Dedifferentiated amniotic fluid mesenchymal stem cell (primary cell): ENCODE measurements around the gene HHAT.
"Not testable (repeated sequence)": the region's sequence is repeated elsewhere in the genome, so short reads cannot be mapped to it uniquely, and the experiment has no call there.

Experiments used
- DNase-seq: peaks from one replicate; pipeline ENCODE4 v3.0.0-alpha.2; 2016; ENCODE audit errors: extremely low spot score

HHAT gene

DNA sequence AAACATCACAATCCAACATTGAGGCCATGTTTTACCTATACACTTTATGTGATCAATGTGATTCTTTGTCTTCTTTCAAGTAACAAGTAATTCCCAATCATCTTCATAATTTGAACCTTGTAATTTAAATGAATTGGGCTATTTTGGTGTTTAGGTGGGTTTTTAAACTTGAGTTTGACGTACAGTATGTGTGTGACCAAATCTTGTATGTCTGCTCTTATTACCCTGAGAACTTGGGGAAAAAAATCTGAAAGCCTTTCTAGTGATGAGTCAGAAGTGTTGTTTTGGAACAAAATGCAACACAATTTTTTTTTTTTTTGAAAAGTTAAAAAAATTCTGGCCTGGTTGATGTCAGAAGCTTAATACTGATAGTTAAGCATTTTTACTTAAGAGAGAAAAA is 68.5 kb downstream of the HHAT start:
- no peak for DNase-seq

DNA sequence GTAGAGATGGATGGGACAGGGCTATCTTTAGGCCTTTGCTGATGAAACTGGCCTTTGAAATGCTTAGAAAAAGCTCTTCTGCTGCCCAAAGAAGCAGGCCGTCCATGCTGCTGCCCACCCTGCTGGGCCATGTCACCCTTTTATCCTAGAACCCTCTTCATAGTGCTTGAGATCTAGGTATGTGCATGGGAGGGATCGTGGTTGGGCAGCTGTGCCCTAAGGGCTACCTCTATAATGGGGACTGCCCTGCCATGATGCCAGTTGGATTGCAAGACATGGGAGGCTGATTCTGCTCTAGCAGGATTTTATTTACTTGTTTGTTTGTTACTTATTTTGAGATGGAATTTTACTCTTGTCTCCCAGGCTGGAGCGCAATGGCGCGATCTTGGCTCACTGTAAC is 69.0 kb downstream of the HHAT start:
- no peak for DNase-seq

DNA sequence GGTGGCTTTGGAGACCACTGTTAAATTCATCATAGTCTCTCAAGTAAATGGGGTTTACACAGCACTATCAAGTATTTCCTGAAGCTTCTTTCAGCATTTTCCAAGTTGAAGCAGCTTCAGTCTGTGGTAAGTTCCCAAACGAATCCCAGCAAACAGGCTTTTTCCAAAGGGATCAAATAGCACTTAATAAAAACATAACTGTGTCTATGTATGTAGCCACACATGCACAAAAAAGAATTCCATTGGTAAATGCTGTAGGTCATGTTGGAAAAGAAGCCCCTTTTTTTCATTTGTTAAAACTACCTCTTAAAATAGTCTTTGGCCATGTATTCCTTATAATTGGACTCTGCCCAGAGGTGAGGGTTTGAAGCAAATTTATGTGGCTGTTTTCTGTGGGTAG is 69.8 kb downstream of the HHAT start:
- DNase-seq, result no peak

DNA sequence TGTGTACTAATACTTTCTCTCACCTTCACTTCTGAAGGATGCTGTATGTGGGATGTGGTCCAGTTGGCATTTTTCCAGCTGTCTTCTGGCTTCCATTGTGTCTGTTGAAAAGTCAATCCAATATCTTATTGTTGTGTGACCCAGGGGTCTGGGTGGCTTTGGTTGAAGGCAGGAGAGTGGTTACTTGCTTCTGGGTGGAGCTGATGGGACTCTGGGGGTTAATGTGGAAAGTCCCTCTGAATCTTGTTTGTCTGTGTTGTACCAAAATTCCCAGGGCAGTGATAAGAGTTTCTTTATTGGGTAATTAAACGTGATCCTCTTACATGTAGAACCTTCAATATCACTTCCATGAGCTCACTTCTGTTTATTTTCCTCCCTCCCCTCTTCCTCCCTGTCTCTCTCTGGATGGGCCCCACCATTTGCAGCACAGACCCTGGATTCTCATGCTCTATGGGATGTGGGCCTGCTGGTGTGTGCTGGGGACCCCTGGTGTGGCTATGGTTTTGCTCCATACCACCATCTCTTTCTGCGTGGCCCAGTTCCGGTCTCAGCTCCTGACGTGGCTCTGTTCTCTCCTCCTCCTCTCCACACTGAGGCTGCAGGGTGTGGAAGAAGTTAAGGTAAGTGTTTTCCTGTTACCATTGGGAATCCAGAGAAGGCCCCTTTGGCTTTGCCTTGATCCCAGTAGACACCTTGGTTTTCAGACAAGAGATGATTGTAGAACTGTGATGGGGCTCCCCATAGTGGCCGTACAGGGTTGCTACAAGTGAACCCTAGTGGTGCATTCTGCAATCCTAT is 71.5 kb downstream of the HHAT start:
- peak; percentile 70 for DNase-seq

DNA sequence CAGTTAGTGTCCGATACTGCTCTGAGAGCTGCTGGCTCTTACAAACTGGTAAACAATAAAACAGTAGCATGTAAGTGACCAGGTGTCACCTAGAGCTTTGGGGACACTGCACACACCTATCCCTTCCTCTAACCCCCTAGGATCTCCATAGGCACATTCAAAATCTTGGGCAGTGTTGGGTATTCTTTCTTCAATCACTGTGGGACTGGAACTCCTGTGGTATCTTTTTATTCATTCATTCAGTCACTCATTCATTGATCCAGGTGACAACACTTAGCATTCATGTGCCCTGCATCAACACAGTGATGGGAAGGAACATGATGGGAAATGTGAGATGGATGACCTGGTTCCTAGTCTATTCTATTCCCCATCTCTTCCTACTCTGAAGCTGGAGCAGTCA is 73.9 kb downstream of the HHAT start:
- no peak for DNase-seq

DNA sequence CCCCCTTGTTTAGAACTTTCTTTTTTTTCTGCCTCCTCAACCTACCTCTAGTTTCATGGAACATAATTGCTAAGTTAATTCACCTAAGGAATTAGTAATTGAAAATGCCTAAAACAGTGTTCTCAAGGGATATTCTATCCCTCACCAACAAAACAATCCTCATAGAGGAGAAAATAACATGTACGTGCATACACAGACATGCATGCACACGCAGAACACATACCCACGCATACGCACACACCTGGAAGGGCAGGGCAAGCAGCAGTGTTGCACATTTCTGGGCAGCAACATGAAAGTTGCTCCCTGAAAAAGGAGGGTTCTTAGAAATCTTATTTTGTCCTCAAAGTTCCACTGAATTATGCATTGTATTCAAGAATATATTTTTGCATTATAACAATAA is 76.6 kb downstream of the HHAT start:
- DNase-seq, result no peak

DNA sequence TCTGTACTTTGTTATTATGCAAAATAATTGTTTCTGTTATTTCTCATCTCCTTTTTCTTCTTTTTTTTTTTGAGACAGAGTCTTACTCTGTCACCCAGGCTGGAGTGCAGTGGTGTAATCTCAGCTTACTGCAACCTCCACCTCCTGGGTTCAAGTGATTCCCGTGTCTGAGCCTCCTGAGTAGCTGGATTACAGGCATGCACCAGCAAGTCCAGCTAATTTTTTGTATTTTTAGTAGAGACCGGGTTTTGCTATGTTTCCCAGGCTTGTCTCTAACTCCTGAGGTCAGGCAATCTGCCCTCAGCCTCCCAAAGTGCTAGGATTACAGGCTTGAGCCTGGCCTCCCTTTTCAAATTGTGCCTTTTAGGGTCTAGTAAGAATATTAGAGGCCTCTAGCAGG is 77.6 kb downstream of the HHAT start:
- not testable (repeated sequence) for DNase-seq

DNA sequence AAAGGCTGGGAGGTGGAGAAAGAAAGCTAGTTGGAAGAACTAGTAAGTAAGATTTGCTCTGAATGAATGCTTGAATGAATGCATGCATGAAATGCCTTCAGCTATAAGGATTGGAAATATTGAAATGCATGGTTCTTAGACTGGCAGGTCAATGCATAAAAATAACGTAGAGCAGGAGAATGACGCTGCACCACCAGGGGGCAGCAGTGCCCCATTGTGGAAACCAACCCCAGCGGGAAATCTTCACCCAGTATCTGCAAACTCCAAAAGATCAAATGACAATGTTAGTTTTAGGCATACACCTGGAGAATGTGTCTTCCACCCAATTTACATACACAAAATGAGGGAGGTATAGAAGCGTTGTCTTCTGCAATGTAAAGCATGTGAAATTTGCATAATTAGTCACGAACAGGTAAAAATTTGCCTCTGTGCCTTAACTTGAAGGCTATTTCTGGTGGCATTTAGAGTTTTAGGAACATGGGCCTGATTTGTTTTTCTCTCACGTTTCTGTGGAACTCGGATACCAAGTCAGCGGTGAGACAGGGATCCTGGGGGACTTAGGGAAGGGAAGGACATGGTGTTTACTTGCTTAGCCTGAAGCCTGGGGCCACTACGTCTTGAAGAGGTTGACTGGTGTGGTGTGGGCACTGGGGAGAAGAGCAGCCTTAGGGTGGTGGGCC is 78.6 kb downstream of the HHAT start:
- DNase-seq, result peak; percentile 40

DNA sequence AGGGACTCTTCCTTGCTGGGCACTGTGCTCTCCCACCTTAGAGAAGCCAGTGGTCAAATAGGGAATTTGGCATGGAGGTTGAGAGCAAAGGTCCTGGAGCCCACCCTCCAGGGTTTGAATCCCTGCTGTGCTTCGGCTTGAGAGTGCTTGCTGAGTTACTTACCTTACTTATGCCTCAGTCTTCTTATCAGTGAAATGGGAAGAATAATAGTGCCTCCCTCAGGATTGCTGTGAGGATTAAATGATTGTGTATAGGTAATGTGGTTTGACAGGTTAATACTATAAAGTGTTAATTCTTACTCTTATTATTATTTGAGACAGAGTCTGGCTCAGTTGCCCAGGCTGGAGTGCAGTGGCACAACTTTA is 79.2 kb downstream of the HHAT start:
- DNase-seq, result no peak

DNA sequence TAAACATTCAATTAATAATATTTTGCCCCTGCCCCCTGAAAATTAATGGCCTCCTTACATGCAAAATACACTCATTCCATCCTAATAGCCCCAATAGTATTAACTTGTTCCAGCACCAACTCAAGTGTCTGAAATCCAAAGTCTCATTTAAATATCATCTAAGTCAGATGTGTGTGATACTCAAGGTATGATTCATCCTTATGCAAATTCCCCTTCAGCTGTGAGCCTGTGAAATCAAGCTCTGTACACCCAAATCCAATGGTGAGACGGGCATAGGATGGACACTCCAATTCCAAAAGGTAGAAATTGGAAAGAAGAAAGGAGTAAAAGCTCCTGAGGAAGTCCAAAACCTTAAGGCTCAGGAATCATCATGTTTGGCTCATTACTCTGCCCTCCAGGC is 83.5 kb downstream of the HHAT start:
- no peak for DNase-seq

DNA sequence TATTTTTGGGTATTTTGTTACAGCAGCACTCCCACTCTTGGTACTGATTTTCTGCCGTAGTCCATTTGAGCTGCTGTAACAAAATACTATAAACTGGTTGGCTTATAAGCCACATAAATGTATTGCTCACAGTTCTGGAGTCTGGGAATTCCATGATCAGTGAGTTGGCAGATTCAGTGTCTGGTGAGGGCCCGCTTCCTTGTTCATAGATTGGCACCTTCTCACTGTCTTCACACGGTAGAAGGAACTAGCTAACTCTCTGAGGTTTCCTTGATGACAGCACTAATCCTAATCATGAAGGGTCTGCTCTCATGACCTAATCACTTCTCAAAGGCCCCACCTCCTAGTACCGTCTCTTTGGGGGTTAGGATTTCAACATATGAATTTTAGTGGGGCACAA is 85.2 kb downstream of the HHAT start:
- DNase-seq, result no peak

DNA sequence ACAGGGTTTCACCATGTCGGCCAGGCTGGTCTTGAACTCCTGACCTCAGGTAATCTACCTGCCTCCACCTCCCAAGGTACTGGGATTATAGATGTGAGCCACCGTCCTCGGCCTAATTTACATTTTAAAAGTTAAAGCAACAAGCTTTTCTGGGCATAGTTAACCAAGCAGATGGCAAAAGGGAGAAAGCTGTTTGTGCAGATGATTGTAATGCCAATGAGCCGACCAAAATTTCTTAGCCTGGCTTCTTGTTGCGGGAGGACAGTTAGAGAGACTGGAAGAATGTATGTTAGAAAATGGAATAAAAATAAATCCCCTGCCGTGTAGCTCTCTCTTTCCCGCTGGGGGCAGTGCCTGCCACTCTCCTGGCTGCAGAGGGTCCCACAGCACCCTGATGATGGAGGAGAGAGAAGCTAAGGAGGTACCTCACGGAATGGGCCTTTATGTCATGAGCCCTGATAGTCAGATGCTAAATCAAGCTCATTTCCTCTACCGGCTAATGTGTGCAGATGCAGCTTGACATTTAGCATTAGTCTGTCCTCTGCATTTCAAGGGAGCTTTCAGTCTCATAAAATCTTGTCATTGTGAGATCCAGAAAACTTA is 87.2 kb downstream of the HHAT start:
- DNase-seq, result no peak

DNA sequence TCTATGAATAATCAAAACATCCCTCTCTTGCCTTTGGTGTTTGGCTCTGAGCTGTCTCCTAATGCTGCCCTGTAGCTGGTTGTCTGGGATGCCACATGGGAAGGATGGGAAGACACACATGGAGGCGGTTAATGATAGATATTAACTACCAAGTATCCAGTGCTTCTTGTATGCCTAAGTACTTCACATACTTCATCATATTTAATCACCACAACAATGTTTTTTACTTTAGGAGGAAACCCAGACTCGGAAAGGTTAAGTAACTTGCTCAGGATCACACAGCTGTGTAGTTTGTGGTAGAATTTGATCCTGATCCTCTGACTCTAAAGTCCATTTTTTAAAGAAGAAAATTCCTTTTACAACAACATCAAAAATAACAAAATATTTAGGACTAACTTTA is 88.0 kb downstream of the HHAT start:
- no peak for DNase-seq

DNA sequence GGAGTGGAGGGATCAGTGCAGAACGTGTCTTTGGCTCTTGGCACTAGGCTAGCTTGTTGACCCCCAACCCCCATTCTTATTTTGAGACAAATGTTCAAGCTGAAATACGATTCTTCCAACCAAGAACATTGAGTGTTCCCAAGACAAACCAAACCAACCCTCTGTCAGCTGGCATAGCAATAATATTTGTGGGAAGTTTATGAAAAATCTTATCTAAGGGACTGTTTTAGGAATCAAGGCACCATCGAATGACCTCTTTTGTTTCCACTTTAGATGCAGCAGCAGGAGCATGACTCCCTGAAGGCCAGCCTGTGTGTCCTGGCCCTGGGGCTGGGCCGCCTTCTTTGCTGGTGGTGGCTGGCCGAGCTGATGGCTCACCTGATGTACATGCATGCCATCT is 89.2 kb downstream of the HHAT start:
- DNase-seq, result no peak

DNA sequence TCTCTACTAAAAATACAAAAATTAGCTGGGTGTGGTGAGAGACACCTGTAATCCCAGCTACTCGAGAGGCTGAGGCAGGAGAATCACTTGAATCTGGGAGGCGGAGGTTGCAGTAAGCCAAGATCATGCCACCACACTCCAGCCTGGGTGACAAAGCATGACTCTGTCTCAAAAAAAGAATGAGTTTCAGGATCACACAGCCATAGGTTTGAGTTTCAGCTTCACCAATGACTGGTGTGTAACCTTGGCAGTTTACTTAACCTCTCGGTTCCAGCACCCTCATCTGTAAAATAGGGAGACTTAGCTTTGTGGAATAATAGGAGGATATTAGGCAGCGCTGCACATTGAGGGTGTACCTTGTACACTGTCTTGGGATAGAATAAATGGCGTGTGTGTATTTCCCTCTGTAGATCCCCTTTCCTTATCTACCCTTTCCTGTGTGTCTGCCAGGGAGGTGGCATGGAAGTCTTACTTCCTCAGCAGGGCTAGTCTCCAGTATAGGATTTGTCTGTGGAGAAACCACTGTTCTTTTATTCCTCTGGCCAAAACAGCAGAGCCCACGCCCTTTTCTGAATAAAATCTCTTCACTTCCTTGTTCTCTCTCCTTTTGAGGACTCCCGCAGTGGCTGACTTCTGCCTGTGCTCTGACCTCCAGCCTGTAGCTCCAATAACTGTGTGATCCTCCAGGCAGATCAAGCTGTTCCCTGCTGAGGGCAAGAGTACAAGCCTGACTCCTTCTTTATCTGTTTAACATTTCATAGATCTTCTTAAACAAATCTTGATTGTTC is 90.4 kb downstream of the HHAT start:
- DNase-seq, result no peak

DNA sequence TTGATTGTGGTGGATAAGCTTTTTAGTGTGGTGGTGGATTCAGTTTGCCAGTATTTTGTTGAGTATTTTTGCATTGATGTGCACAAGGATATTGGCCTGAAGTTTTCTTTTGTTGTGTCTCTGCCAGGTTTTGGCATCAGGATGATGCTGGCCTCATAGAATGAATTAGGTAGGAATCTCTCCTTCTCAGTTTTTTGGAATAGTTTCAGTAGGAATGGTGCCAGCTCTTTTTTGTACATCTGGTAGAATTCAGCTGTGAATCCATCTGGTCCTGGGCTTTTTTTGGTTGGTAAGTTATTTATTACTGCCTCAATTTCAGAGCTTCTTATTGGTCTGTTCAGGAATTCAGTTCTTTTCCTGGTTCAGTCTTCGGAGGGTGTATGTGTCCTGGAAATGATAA is 98.0 kb downstream of the HHAT start:
- not testable (repeated sequence) for DNase-seq

DNA sequence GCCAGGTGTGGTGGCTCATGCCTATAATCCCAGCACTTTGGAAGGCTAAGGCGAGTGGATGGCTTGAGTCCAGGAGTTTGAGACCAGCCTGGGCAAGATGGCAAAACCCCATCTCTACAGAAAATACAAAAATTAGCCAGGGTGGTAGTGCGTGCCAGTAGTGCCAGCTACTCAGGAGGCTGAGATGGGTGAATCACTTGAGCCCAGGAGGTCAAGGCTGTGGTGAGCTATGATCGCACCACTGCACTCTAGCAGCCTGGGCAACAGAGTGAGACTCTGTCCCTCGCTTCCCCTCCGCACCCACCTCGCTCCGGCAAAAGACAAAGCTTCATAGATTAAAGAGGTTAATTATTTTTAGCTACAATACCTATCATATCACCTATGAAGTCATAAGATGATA is 100.0 kb downstream of the HHAT start:
- no peak for DNase-seq

DNA sequence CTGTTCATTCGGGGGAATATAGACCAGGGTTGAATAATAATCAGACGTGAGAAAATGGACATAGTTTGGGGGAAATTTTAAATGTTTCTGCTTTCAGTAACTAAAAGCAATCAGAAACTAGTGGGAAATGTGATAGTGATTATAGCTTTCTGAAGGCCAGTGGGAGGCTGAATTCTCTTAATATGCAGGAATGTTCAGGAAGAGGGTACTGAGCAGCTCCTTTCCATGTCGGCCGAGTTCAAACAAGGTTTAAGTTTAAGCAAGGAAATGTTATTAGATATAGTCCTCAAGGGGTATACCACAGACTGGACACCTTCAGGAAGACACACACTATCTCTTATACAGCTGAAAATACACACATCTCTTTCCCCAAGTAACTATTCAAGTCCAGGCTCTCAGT is 105.5 kb downstream of the HHAT start:
- no peak for DNase-seq

DNA sequence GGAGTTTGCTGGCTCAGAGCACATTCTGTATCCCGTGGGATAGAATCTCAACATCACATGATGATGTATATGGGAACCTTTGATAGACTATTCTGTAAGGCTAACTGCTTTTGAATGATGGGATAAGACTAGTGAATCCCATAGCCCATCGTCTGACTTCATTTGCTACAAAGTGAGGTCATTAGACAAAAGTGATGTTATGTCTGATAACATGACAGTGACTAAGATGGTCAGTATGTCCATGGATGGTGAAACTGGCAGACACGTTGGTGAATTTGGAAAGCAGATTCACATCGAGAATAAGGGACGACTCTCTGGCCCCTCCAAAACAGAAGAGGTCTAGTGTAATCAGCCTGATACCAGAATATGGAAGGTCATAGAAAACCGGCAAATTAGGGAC is 108.4 kb downstream of the HHAT start:
- DNase-seq, result no peak

DNA sequence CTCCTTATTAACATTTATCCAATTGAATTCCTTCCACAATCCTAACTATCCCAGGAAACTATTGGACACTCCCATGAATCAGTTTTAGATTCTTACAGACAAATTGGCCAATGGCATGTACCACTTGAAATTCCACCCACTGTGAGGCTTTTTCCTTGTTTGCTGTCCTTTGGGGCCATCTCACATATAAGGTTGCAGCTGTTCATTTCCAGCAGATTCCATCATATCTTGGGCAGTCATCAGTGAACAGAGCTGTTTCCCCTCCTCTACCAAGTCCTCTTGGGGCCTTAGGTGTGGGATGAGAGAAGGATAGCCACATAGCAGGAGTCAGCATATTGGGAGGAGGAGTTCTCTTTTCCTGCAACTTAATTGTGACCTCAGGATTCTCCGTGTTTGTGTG is 109.1 kb downstream of the HHAT start:
- DNase-seq, result no peak

DNA sequence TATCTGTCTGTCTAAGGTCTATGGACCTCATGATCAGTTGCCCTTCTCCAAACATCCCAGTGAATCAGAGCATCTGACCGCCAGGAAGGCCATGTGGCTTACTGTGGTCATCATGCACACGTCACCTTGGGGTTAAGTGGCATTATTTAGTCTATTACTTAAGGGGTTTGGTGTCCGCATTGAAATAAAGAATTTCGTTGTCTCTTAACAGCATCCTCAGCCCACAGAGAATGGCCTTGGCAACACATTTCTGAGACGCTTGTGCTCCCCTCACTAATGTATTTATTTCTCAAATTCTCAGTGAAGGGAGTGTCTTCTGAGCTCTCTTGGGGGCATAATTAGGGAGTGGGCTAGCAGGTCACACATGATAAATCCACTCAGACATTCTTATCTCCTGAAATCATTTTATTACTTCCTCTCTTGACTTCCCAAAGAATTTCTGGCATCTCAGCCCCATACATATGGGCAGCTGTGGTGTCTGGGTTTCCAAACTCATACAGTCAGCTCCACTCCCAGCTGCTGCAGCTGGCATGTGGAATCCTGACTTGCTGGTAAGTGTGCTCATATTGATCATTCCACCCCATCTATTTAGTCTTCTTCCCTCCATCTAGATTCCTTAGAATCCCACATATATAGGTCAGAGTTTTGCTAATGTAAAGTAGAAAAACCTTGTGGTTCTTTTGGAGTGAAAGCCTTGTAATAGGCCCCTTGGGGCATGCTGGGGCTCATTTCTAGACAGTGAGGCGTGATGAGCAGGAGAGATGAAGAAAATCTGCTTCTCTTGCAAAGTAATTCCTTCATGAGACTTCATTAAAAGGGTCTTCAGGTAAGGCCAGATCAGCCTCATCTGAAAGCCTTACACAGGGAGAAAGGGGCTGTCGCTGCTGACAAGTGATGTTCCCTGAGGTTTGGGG is 110.5 kb downstream of the HHAT start:
- peak; percentile 79 for DNase-seq
